Ovary (tissue), 3 donors: ENCODE results near the gene MAGEC1.

ENCODE experiments used
- CTCF ChIP-seq, 3 donors: fragments of 450-650 bp in 2 of 3; fragments of 200-600 bp in 1 of 3; IDR thresholded peaks; one replicate each; pipeline versions ENCODE4 v1.5.1 to v1.8.0; 2016 to 2022; ENCODE audit warnings: antibody characterized with exemption in 3 of 3, mild to moderate bottlenecking in 1 of 3
- POLR2A ChIP-seq: fragments of 450-650 bp; IDR thresholded peaks from one replicate; pipeline ENCODE4 v1.6.1; 2017; ENCODE audit warnings: antibody characterized with exemption, mild to moderate bottlenecking, moderate library complexity
- donor health status: DM: no; HTN: no; CAD: no.

DNA sequence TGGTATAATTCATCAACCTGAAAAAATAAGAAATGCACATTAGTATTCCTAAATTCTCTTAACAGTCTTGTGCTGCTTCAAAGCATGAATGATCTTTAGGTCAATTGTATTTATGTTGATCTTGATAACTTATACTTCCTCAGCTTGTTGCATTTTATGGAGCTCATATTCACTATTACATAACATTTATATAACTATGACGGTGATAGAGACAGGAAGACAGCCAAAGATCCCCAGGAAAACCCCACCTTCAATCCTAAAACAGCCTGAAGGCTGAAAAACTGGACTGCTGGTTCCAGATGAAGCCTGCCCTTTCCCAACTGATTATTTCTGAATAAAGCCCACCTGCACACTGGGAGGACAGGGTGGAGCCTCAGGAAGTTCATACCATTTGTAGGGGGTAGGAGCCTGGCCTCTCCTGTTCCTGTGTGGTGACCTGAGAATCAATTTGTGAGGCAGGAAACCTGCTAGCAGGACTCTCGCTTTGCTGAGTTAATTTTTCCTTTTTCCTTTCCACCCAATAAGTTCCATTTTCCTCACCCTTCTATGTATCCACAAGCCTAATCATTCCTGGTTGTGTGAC is 30.5 kb downstream of the MAGEC1 start:
- TF ChIP-seq CTCF (IDR thresholded peaks at IDR 0.05), result no peak
- no peak for TF ChIP-seq POLR2A
